ENCODE measurements around the gene LGR6. TPM values are rescaled to one million over a fixed set of nuclear protein-coding genes. Genes with fewer than 3 reads are reported as not detected.
A peak's percentile ranks its signal among the peaks of the same experiment; 100 is the strongest.
"Not testable (repeated sequence)": the region's sequence is repeated elsewhere in the genome, so short reads cannot be mapped to it uniquely, and the experiment has no call there.

Gene LGR6
- total RNA-seq, 1 donor from 2014 or later: 26.0 TPM

- intact Hi-C loops (cut with DNase I): no loop called here
- Histone ChIP-seq H3K36me3 (peaks cover 13 to 25% of the 10 kb centered on the region in 2 donors), H3K9me3 (no peaks in the 10 kb centered on the region), H3K4me3 (no peak overlapping the region), H3K27ac (peak overlapping the region; percentile 93), H3K27me3 (no peaks in the 10 kb centered on the region), H3K4me1 (peaks cover 14 to 33% of the 10 kb centered on the region in 2 donors)
- no peak for TF ChIP-seq CTCF (IDR thresholded peaks at IDR 0.05)
- no peak for DNase-seq (ENCODE audit: low spot score in 2 of 2)
Observed at GRCh38 chr1:202235003-202235660, 41.5 kb downstream of the LGR6 start.

DNA sequence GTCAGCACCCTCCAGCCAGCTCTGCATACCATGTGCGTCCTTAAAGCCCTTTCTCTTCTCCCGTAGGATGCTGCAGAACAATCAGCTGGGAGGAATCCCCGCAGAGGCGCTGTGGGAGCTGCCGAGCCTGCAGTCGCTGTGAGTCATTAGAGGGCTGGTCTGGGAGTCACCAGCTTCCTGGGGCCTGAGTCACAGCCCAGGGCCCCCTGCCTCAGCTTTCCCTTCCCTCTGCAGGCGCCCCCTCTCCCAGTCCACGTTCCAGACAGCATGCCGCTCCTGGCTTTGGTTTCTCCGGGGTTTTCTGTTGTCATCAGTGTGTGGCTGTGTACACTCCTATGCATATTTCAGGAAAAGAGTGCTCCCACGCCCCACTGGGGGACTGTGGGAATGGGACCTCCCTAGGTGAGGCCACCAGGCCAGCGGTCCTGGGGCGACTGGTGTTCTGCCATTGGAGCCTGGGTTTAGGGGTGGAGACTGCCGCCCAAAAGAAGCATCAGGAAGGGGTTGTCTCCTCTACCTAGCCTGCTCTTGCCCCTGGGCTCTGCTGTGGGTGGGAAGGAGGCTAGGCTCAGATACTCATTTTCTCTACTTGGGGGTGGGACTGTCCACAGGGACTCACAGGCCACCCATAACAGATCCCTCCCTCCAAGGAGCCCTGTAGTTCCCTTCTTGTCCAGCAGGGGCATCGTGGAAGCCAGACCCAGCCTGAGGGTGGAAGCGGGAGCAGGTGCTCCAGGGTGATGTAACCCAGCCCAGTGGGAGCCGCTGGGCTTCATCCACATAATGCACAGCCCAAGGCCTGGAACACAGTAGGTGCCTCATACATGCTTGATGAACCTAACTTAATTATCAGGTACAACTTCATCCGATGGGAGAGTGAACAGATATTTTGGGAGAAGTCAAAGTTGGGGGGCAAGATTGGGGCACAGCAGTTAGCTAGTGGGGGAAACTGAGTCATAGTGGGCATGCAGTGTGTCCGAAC is 42.5 kb downstream of the LGR6 start:
- TF ChIP-seq CTCF (IDR thresholded peaks at IDR 0.05): peak; percentile 89 to 94 (median 90)
- Histone ChIP-seq H3K9me3 (no peaks in the 10 kb centered on the region), H3K4me1 (peaks cover 18 to 40% of the 10 kb centered on the region in 2 donors), H3K27me3 (no peaks in the 10 kb centered on the region), H3K27ac (peak overlapping the region; percentile 93), H3K36me3 (peaks cover 3 to 15% of the 10 kb centered on the region in 2 donors), H3K4me3 (peak overlapping the region in 1 of 2 donors; percentile 3)
- peak; percentile 63 to 92 for DNase-seq (ENCODE audit: low spot score in 2 of 2)
- intact Hi-C loops (cut with DNase I): loop anchor here (1.0 to 2.0 kb wide), 5 partner anchors 19 to 79 kb away; partner anchors contain the start of gene LGR6

DNA sequence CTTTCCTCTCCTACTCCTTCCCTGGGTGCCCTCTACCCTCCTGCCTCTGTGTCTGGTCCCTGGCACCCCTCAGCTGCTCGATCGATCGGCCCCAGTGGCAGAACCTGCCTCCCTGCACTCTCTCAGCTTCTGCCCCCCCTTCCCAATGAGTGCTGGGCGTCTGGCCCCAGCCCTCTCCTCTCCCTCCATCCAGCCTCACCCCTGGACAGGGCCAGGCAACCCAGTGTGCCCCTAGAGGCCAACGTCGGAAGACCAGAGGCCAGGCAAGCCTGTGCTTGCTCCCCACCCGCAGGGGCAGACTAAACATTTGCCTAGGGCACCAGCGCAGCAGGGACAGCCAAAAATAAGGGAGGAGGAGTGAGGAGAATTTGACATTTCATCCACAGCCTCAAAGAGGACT is 43.5 kb downstream of the LGR6 start:
- no peaks in the 10 kb centered on the region for H3K9me3 ChIP-seq
- TF ChIP-seq CTCF (IDR thresholded peaks at IDR 0.05): peak; percentile 50 to 61 (median 55)
- peaks cover 25 to 47% of the 10 kb centered on the region in 2 donors for H3K4me1 ChIP-seq
- peak in 1 of 2 donors; percentile 81 for DNase-seq (ENCODE audit: low spot score in 2 of 2)
- intact Hi-C loops (cut with DNase I): loop anchor here (2.0 kb wide), 3 partner anchors 18 to 50 kb away; no protein-coding TSS in a partner anchor
- no peaks in the 10 kb centered on the region for H3K27me3 ChIP-seq
- no peak overlapping the region for H3K4me3 ChIP-seq
- peak overlapping the region; percentile 93 for H3K27ac ChIP-seq
- peaks cover 0 to 6% of the 10 kb centered on the region in 2 donors for H3K36me3 ChIP-seq

- peak overlapping the region; percentile 70 to 82 for H3K27ac ChIP-seq
- TF ChIP-seq CTCF (IDR thresholded peaks at IDR 0.05): no peak
- no peaks in the 10 kb centered on the region for H3K9me3 ChIP-seq
- peaks cover 29 to 51% of the 10 kb centered on the region in 2 donors for H3K4me1 ChIP-seq
- no peaks in the 10 kb centered on the region for H3K27me3 ChIP-seq
- DNase-seq (ENCODE audit: low spot score in 2 of 2): peak in 1 of 2 donors; percentile 67
- H3K4me3 ChIP-seq: no peak overlapping the region
- no peaks in the 10 kb centered on the region for H3K36me3 ChIP-seq
- intact Hi-C loops (cut with DNase I): no loop called here
Observed at GRCh38 chr1:202238914-202239313, 45.3 kb downstream of the LGR6 start.

- intact Hi-C loops (cut with DNase I); H3K9me3 ChIP-seq; H3K27me3 ChIP-seq; H3K4me3 ChIP-seq; H3K36me3 ChIP-seq: not testable (repeated sequence)
- Histone ChIP-seq H3K27ac (peak overlapping the region; percentile 82 to 83), H3K4me1 (peaks cover 29 to 53% of the 10 kb centered on the region in 2 donors)
- DNase-seq (ENCODE audit: low spot score in 2 of 2): peak in 1 of 2 donors; percentile 38
Observed at GRCh38 chr1:202240226-202240625, 46.6 kb downstream of the LGR6 start.
